Dedifferentiated amniotic fluid mesenchymal stem cell (primary cell): Measurements from ENCODE around the gene HDDC3.
"Not testable (repeated sequence)": the region's sequence is repeated elsewhere in the genome, so short reads cannot be mapped to it uniquely, and the experiment has no call there.

Experiments
- DNase-seq: peaks from one replicate; pipeline ENCODE4 v3.0.0-alpha.2; 2016; ENCODE audit errors: extremely low spot score

HDDC3 gene

GRCh38 chr15:90930861-90931574 is 1.3 kb downstream of the HDDC3 start:
- no peak for DNase-seq

GRCh38 chr15:90929246-90930019 is 2.9 kb downstream of the HDDC3 start:
- peak; percentile 18 for DNase-seq

GRCh38 chr15:90928106-90928505 is 4.2 kb downstream of the HDDC3 start:
- not testable (repeated sequence) for DNase-seq

- DNase-seq: not testable (repeated sequence)
Measured at GRCh38 chr15:90926766-90927165, 5.6 kb downstream of the HDDC3 start.

GRCh38 chr15:90924375-90924774 is 8.0 kb downstream of the HDDC3 start:
- no peak for DNase-seq

- DNase-seq: not testable (repeated sequence)
Measured at GRCh38 chr15:90922712-90923322, 9.5 kb downstream of the HDDC3 start.

GRCh38 chr15:90921887-90922286 is 10.5 kb downstream of the HDDC3 start:
- DNase-seq: no peak

GRCh38 chr15:90918835-90919234 is 13.5 kb downstream of the HDDC3 start:
- DNase-seq: no peak

- no peak for DNase-seq
Measured at GRCh38 chr15:90918034-90918788, 14.1 kb downstream of the HDDC3 start.

- DNase-seq: no peak
Measured at GRCh38 chr15:90917569-90917968, 14.8 kb downstream of the HDDC3 start.

- no peak for DNase-seq
Measured at GRCh38 chr15:90916461-90916860, 15.9 kb downstream of the HDDC3 start.

- DNase-seq: no peak
Measured at GRCh38 chr15:90915808-90916440, 16.4 kb downstream of the HDDC3 start.

- DNase-seq: no peak
Measured at GRCh38 chr15:90915216-90915807, 17.0 kb downstream of the HDDC3 start.

- no peak for DNase-seq
Measured at GRCh38 chr15:90914305-90915080, 17.9 kb downstream of the HDDC3 start.

- no peak for DNase-seq
Measured at GRCh38 chr15:90913398-90913944, 18.9 kb downstream of the HDDC3 start.

- no peak for DNase-seq
Measured at GRCh38 chr15:90912770-90913075, 19.6 kb downstream of the HDDC3 start.

GRCh38 chr15:90911906-90912769 is 20.2 kb downstream of the HDDC3 start:
- DNase-seq: no peak

- no peak for DNase-seq
Measured at GRCh38 chr15:90911302-90911623, 21.1 kb downstream of the HDDC3 start.
